GM18519 (cell line): ENCODE measurements around the gene NOL12.
"Not testable (repeated sequence)": the region's sequence is repeated elsewhere in the genome, so short reads cannot be mapped to it uniquely, and the experiment has no call there.

Source experiments
- ATAC-seq: cut with Tn5 transposase; IDR thresholded peaks from one replicate; pipeline ENCODE4 v1.9.1; 2021; ENCODE audit warnings: mild to moderate bottlenecking, moderate library complexity; ENCODE audit not compliant: unreplicated experiment, low FRiP score

NOL12 gene

DNA sequence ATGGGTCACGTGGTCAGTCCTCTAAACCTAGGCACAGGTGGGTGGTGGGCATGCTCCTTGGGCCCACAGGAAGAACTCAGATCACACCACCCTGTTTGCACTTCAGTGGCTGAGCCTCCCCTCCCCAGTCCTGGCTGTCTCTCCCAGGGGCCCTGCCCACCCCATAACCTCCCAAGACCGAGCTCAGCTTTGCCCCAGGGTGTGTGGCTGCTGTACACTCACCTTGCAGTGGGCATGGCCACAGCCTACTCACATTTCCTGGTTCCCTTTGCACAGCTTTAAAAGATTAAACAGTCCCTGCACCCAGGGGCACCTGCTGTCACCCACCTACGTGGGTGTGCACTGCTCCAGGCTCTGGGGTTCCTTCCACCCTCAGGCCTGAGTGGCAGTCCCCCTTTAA, 24.5 kb downstream of the NOL12 start:
- ATAC-seq = no peak

- ATAC-seq = no peak
These were observed 25.3 kb downstream of the NOL12 start for GRCh38 chr22:37711490-37711889.

DNA sequence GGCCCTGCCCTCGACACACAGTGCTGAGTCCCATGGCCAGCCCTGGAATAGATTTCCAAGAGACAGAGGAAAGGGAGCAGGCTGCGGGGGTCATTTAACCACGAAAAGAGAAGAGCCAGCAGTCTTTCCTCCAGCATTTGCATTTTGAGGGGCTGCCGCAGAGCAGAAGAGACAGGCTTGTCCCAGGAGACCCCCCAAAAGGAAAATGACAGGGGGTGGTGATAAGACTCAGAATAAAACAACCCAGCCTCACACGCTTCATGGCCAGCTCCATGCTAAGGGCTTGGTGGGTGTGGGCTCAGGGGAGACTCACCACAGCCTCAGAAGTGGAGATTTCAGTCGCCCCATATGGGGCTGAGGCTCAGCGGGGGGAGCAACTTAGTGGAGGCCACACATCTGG, 27.6 kb downstream of the NOL12 start:
- no peak for ATAC-seq

DNA sequence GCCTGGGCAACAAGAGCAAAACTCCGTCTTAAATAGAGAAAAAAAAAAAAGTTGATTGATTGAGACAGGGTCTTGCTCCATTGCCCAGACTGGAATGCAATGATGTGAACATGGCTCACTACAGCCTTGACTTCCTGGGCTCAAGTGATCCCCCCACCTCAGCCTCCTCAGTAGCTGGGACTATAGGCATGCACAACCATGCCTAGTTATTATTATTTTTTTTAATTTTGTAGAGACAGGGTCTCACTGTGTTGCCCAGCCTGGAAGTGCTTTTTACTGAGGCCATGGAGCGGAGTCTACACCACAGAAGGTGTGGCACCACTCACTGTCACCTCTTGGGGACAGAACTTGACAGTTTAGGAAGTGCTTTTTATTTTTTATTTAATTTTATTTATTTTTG, 28.5 kb downstream of the NOL12 start:
- no peak for ATAC-seq

DNA sequence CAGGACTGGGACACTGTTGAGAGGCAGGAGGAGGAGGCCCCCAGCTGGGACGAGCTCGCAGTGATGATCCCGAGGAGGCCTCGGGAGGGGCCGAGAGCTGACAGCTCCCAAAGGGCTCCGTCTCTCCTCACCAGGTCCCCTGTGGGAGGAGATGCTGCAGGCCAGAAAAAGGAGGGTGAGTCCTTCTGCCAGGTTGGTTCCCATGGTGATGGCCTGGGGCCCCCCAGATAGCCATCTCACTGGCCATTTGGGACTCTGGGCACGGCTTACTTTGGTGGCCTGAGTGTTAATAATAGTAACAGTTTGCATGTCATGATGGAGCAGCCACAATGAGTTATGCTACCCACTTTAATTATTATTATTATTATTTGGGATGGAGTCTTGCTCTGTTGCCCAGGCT, 29.6 kb downstream of the NOL12 start:
- ATAC-seq = no peak

DNA sequence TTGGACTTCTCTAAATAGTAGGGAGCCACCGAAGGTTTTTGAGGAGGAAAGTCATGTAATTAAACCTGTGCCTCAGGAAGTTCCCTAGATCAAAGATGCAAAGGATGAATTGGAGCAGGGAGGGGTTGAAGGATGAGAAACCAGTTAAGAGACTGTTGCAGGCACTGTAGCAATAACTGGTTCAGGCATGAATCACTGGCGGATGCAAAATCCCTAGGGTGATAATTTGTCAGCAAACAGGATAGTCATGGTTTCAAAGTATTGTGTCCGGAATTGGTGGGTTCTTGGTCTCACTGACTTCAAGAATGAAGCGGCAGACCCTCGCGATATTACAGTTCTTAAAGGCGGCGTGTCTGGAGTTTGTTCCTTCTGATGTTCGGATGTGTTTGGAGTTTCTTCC, 30.6 kb downstream of the NOL12 start:
- no peak for ATAC-seq

DNA sequence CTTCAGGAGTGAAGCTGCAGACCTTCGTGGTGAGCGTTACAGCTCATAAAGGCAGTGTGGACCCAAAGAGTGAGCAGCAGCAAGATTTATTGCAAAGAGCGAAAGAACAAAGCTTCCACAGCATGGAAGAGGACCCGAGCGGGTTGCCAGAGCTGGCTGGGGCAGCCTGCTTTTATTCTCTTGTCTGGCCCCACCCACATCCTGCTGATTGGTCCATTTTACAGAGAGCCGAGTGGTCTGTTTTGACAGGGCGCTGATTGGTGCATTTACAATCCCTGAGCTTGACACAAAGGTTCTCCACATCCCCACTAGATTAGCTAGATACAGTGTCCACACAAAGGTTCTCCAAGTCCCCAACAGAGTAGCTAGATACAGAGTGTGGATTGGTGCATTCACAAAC, 31.1 kb downstream of the NOL12 start:
- ATAC-seq = not testable (repeated sequence)

GRCh38 chr22:37717746-37718305, 31.7 kb downstream of the NOL12 start:
- ATAC-seq = not testable (repeated sequence)

- no peak for ATAC-seq
These were observed 39.6 kb downstream of the NOL12 start for GRCh38 chr22:37725551-37726240.

DNA sequence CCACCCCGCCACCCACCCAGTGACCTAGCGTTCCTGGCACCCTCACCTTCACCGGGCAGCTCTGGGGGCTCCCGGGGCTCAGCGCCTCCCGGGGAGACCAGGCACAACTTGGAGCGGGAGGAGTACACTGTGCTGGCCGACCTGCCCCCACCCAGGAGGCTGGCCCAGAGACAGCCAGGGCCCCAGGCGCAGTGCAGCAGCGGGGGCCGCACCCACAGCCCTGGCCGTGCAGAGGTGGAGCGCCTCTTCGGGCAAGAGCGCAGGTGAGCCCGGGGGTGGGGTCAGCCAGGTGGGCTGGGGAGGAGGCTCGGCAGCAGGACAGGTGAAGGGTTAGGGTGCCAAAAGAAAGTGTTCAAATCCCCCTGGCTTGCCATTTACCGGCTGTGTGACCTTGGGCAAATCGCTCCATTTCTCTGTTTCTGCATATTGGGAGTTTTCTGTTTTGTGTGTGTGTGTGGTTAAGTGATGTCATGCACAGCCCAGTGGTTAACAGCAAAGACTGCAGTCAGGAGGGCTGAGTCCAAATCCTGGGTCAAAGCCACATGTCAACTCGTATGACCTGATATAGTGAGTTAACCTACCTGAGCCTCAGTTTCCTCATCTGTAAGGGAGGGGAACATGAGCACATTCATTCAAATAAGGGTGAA, 40.2 kb downstream of the NOL12 start:
- ATAC-seq = no peak

DNA sequence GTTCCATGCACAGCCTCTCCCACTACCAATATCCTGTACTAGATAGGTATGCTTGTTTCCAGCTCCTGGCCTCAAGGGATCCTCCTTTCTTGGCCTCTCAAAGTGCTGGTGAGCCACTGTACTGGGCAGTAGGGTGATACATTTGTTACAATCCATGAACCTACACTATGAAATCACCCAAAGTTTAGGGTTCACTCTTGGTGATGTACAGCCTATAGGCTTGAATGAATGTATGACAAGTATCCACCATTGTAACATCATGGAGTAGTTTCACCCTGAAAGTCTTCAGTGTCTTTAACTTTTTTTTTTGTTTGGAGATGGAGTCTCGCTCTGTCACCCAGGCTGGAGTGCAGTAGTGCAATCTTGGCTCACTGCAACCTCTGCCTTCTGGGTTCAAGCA, 42.5 kb downstream of the NOL12 start:
- no peak for ATAC-seq

DNA sequence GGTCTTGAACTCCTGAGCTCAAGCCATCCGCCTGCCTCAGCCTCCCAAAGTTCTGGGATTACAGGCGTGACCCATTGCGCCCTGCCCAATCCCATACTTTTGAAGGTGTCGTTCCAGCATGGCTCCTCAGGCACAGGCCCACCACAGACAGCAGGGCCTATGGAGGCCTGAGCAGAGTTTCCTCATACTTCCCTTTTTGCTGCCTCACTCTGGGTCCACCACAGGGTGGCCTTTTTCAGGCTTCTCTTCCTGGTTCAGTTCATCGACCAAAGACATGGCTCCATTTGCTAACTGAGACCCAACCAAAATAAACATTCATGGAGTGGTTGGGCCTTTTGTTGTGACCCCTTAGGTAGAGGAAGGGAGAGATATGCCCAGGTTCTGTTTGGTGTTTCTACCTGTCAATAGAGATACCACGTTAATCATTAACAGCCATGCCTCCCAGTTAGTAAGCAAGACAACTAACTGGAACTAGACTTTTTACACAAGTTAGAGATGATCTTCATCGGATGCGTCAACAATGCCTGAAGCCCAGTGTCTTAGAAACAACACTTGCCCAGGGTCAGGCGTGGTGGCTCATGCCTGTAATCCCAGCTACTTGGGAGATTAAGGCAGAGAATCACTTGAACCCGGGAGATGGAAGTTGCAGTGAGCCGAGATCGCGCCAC, 45.8 kb downstream of the NOL12 start:
- ATAC-seq = no peak

GRCh38 chr22:37732699-37733607, 46.8 kb downstream of the NOL12 start:
- ATAC-seq = no peak

GRCh38 chr22:37733625-37734401, 47.7 kb downstream of the NOL12 start:
- ATAC-seq = no peak

- ATAC-seq = no peak
These were observed 48.2 kb downstream of the NOL12 start for GRCh38 chr22:37734402-37734700.

DNA sequence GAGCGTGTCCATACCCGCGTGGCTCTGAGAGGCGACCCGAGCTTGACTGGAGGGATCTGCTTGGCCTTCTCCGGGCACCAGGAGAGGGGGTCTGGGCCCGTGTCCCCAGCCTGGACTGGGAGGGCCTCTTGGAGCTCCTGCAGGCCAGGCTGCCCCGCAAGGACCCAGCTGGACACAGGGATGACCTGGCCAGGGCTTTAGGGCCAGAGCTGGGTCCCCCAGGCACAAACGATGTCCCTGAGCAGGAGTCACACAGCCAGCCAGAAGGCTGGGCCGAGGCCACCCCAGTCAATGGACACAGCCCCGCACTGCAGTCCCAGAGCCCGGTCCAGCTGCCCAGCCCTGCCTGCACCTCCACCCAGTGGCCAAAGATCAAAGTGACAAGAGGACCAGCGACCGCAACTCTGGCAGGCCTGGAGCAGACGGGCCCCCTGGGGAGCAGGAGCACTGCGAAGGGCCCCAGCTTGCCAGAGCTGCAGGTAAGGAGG, 48.9 kb downstream of the NOL12 start:
- no peak for ATAC-seq

- no peak for ATAC-seq
These were observed 52.9 kb downstream of the NOL12 start for GRCh38 chr22:37739035-37739434.

GRCh38 chr22:37739611-37740049, 53.5 kb downstream of the NOL12 start:
- no peak for ATAC-seq

- ATAC-seq = no peak
These were observed 54.5 kb downstream of the NOL12 start for GRCh38 chr22:37740455-37741311.
